HEK293 (cell line): ENCODE data around the gene ERGIC1.

Source experiments
- CTCF ChIA-PET: fragments of 350-600 bp; formaldehyde crosslinking; extraction: SDS; loops from one replicate; lab custom pipeline; 2021; ENCODE audit warnings: antibody characterized with exemption; lab: Yijun Ruan, JAX
- POLR2A ChIA-PET: fragments of 300-600 bp; formaldehyde crosslinking; extraction: SDS; loops from one replicate; lab custom pipeline; 2020; ENCODE audit warnings: antibody characterized with exemption, inconsistent platforms; lab: Yijun Ruan, JAX
- H3K27ac ChIP-seq: fragments of 200-500 bp; sonication (Bioruptor generic); 2 replicates; pipeline ENCODE4 v1.5.1; 2014; ENCODE audit warnings: low read depth, low read length, control low read depth, inconsistent platforms; ENCODE audit errors: extremely low read depth
- H3K36me3 ChIP-seq, 2 experiments: fragments of 200-500 bp in 1 of 2; sonication (Bioruptor generic) in 1 of 2; 1 replicate in 1 of 2; 2 replicates in 1 of 2; pipeline ENCODE4 v1.5.1; 2014 to 2017; ENCODE audit warnings: inconsistent platforms in 2 of 2, low read length in 2 of 2; ENCODE audit not compliant: control insufficient read depth in 2 of 2, insufficient read depth in 1 of 2
- H3K4me1 ChIP-seq: fragments of 200-500 bp; sonication (Bioruptor generic); 2 replicates; pipeline ENCODE4 v1.5.1; 2014; ENCODE audit warnings: mild to moderate bottlenecking, low read length, inconsistent platforms; ENCODE audit not compliant: control insufficient read depth, insufficient read depth
- H3K4me3 ChIP-seq: 2 replicates; pipeline ENCODE4 v1.5.1; 2011; ENCODE audit warnings: low read depth, mild to moderate bottlenecking, control low read depth, low read length, moderate library complexity
- H3K9me3 ChIP-seq: fragments of 200-500 bp; sonication (Bioruptor generic); 2 replicates; pipeline ENCODE4 v1.5.1; 2014; ENCODE audit warnings: low read depth, low read length, inconsistent platforms; ENCODE audit not compliant: control insufficient read depth, insufficient read depth
- EGR2 ChIP-seq: fragments of 450-650 bp; formaldehyde crosslinking; IDR thresholded peaks from 2 replicates; pipeline ENCODE4 v1.5.1; 2016; ENCODE audit warnings: low read depth, missing biosample characterization, missing genetic modification characterization
- KLF8 ChIP-seq: fragments of 450-650 bp; formaldehyde crosslinking; IDR thresholded peaks from 2 replicates; pipeline ENCODE4 v1.5.1; 2016; ENCODE audit warnings: missing biosample characterization, missing genetic modification characterization
- SP2 ChIP-seq: fragments of 450-650 bp; formaldehyde crosslinking; IDR thresholded peaks from 2 replicates; pipeline ENCODE4 v1.5.1; 2016; ENCODE audit warnings: missing biosample characterization, missing genetic modification characterization
- ZBTB21 ChIP-seq: fragments of 450-650 bp; formaldehyde crosslinking; IDR thresholded peaks from 2 replicates; pipeline ENCODE4 v1.5.1; 2017; ENCODE audit warnings: missing biosample characterization, missing genetic modification characterization
- ZEB2 ChIP-seq: fragments of 450-650 bp; formaldehyde crosslinking; IDR thresholded peaks from 2 replicates; pipeline ENCODE4 v1.5.1; 2016; ENCODE audit warnings: missing biosample characterization, missing genetic modification characterization
- ZFP41 ChIP-seq: fragments of 450-650 bp; formaldehyde crosslinking; IDR thresholded peaks from 2 replicates; pipeline ENCODE4 v1.5.1; 2016; ENCODE audit warnings: missing biosample characterization, missing genetic modification characterization, borderline replicate concordance
- ZNF112 ChIP-seq: fragments of 450-650 bp; formaldehyde crosslinking; IDR thresholded peaks from 2 replicates; pipeline ENCODE4 v1.5.0; 2017; ENCODE audit warnings: missing biosample characterization, missing genetic modification characterization
- ZNF140 ChIP-seq: fragments of 450-650 bp; formaldehyde crosslinking; IDR thresholded peaks from 2 replicates; pipeline ENCODE4 v1.5.1; 2016; ENCODE audit warnings: missing biosample characterization, missing genetic modification characterization
- ZNF16 ChIP-seq: fragments of 450-650 bp; formaldehyde crosslinking; IDR thresholded peaks from 2 replicates; pipeline ENCODE4 v1.5.1; 2016; ENCODE audit warnings: low read depth, missing biosample characterization, missing genetic modification characterization
- ZNF19 ChIP-seq: fragments of 450-650 bp; formaldehyde crosslinking; IDR thresholded peaks from 2 replicates; pipeline ENCODE4; 2016; ENCODE audit warnings: missing biosample characterization, missing genetic modification characterization, low read depth
- ZNF202 ChIP-seq: fragments of 450-650 bp; formaldehyde crosslinking; IDR thresholded peaks from 2 replicates; pipeline ENCODE4 v1.5.1; 2016; ENCODE audit warnings: missing biosample characterization, missing genetic modification characterization, borderline replicate concordance
- ZNF248 ChIP-seq: fragments of 450-650 bp; formaldehyde crosslinking; IDR thresholded peaks from 2 replicates; pipeline ENCODE4 v1.5.1; 2017; ENCODE audit warnings: missing biosample characterization, missing genetic modification characterization
- ZNF433 ChIP-seq: fragments of 450-650 bp; formaldehyde crosslinking; IDR thresholded peaks from 2 replicates; pipeline ENCODE4 v1.5.1; 2016; ENCODE audit warnings: missing biosample characterization, missing genetic modification characterization, low read depth
- ZNF473 ChIP-seq: fragments of 450-650 bp; formaldehyde crosslinking; IDR thresholded peaks from 2 replicates; pipeline ENCODE4 v1.5.1; 2017; ENCODE audit warnings: missing biosample characterization, missing genetic modification characterization
- ZNF530 ChIP-seq: fragments of 450-650 bp; formaldehyde crosslinking; IDR thresholded peaks from 2 replicates; pipeline ENCODE4 v1.5.1; 2016; ENCODE audit warnings: low read depth, missing biosample characterization, missing genetic modification characterization
- ZNF558 ChIP-seq: fragments of 450-650 bp; formaldehyde crosslinking; IDR thresholded peaks from 2 replicates; pipeline ENCODE4 v1.5.1; 2016; ENCODE audit warnings: missing biosample characterization, missing genetic modification characterization
- ZNF600 ChIP-seq: fragments of 450-650 bp; formaldehyde crosslinking; IDR thresholded peaks from 2 replicates; pipeline ENCODE4 v1.5.1; 2016; ENCODE audit warnings: missing biosample characterization, missing genetic modification characterization
- ZNF621 ChIP-seq: fragments of 450-650 bp; formaldehyde crosslinking; IDR thresholded peaks from 2 replicates; pipeline ENCODE4 v1.5.1; 2017; ENCODE audit warnings: missing biosample characterization, missing genetic modification characterization
- TF ChIP-seq, protein P1 (sequence below): fragments of 450-650 bp; formaldehyde crosslinking; IDR thresholded peaks from 2 replicates; pipeline ENCODE4; 2016; ENCODE audit warnings: missing biosample characterization, missing genetic modification characterization
- TF ChIP-seq, protein P2 (sequence below): sonication (generic); formaldehyde crosslinking; IDR thresholded peaks from 2 replicates; pipeline ENCODE4 v1.8.1; 2022; ENCODE audit warnings: mild to moderate bottlenecking, moderate library complexity, missing genetic modification reagents
- TF ChIP-seq, protein P3 (sequence below): fragments of 450-650 bp; formaldehyde crosslinking; IDR thresholded peaks from 2 replicates; pipeline ENCODE4 v1.5.1; 2016; ENCODE audit warnings: missing biosample characterization, missing genetic modification characterization

The ERGIC1 gene

DNA sequence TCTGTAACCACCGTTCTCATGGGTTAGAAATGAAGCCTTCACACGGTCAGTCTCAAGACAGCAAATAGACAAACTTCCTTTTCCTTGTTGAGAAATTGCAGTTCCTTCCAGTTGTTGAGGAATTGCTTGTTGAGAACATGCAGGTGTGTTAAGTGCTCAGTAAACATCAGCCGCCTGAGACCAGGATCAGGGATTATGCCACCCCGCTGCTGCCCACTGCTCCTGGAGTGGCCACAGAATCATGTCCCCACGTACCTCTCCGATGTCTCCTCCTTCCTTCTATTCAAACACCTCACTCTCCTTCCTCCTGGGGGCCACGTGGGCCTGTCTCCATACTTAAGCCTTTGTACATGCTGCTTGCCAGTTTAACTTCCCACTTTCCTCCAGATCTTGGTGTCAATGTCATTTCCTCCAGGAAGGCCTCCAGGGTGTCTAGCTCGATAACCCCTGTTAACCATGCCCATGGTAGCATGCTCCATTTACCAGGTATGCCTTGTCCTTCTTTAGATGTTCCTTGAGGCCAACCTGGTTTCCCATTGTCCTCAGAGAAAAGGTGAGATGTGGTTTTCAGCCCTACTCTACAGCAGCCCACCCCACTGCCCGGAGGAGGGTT, 91.4 kb downstream of the ERGIC1 start:
- TF ChIP-seq ZNF202 (tag by site-specific recombination) (no peak), ZNF621 (tag by site-specific recombination) (no peak), ZNF248 (tag by site-specific recombination) (no peak), KLF8 (tag by site-specific recombination) (no peak), ZNF19 (tag by site-specific recombination) (no peak), ZFP41 (tag by site-specific recombination) (no peak), ZNF558 (tag by site-specific recombination) (no peak), ZNF433 (no peak), ZNF530 (tag by site-specific recombination) (no peak), ZEB2 (tag by site-specific recombination) (no peak), ZNF140 (tag by site-specific recombination) (no peak), ZBTB21 (tag by site-specific recombination) (no peak), ZNF112 (tag by site-specific recombination) (no peak)
- TF ChIP-seq, protein P1, sequence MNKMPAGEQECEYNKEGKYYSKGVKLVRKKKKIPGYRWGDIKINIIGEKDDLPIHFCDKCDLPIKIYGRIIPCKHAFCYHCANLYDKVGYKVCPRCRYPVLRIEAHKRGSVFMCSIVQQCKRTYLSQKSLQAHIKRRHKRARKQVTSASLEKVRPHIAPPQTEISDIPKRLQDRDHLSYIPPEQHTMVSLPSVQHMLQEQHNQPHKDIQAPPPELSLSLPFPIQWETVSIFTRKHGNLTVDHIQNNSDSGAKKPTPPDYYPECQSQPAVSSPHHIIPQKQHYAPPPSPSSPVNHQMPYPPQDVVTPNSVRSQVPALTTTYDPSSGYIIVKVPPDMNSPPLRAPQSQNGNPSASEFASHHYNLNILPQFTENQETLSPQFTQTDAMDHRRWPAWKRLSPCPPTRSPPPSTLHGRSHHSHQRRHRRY (tag by site-specific recombination): no peak
- TF ChIP-seq, all 188 proteins: peak for 0
- H3K4me1 ChIP-seq: no peaks in the 10 kb centered on the region
- no peak overlapping the region for H3K27ac ChIP-seq
- ChIA-PET CTCF (interaction anchor here (0.7 to 1.4 kb wide), 5 partner anchors 27 to 466 kb away, joined by 3 to 6 read pairs (median 3); no protein-coding TSS in a partner anchor), POLR2A (no interaction called here)
- no peak overlapping the region for H3K4me3 ChIP-seq
- no peaks in the 10 kb centered on the region for H3K9me3 ChIP-seq
- peaks cover 0 to 21% of the 10 kb centered on the region in 2 experiments; a peak in 2 of 3 replicates for H3K36me3 ChIP-seq

DNA sequence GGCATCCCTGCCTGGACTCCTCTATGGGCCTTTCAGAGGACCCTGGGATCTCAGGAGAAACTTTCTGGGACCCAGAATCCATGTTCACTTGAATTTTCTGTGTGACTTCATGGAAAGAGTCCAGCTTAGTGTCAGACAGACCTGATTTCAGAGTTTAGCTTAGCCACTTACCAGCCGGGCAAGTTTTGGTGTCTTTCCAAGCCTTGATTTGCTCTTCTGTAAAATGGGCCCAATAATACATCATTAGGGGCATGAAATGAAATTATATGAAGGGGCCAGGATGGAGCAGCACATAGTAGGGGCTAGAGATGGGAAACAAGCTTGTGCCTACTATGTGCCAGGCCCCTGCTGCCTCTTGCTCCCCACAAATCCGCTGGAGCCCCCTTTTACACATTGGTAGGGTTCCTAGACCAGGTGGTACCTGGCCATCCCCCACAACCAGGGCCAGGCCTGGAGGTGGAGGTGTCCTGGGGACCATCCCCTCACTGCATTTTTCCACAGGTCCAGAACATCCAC, 92.0 kb downstream of the ERGIC1 start:
- Histone ChIP-seq H3K36me3 (peaks cover 0 to 21% of the 10 kb centered on the region in 2 experiments; a peak in 2 of 3 replicates), H3K4me1 (no peaks in the 10 kb centered on the region), H3K27ac (no peak overlapping the region), H3K4me3 (no peak overlapping the region), H3K9me3 (no peaks in the 10 kb centered on the region)
- POLR2A ChIA-PET: interaction anchor here (1.6 to 1.8 kb wide), 2 partner anchors 154 to 157 kb away, joined by 3 to 8 read pairs; partner anchors contain the start of gene DUSP1
- TF ChIP-seq ZNF558 (tag by site-specific recombination) (no peak), SP2 (no peak), EGR2 (tag by site-specific recombination) (no peak), ZNF473 (tag by site-specific recombination) (no peak), ZNF248 (tag by site-specific recombination) (no peak), ZNF16 (no peak), ZNF600 (no peak)
- TF ChIP-seq, protein P2, sequence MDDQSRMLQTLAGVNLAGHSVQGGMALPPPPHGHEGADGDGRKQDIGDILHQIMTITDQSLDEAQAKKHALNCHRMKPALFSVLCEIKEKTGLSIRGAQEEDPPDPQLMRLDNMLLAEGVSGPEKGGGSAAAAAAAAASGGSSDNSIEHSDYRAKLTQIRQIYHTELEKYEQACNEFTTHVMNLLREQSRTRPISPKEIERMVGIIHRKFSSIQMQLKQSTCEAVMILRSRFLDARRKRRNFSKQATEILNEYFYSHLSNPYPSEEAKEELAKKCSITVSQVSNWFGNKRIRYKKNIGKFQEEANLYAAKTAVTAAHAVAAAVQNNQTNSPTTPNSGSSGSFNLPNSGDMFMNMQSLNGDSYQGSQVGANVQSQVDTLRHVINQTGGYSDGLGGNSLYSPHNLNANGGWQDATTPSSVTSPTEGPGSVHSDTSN (CRISPR knock-in tag): no peak
- TF ChIP-seq, protein P3, sequence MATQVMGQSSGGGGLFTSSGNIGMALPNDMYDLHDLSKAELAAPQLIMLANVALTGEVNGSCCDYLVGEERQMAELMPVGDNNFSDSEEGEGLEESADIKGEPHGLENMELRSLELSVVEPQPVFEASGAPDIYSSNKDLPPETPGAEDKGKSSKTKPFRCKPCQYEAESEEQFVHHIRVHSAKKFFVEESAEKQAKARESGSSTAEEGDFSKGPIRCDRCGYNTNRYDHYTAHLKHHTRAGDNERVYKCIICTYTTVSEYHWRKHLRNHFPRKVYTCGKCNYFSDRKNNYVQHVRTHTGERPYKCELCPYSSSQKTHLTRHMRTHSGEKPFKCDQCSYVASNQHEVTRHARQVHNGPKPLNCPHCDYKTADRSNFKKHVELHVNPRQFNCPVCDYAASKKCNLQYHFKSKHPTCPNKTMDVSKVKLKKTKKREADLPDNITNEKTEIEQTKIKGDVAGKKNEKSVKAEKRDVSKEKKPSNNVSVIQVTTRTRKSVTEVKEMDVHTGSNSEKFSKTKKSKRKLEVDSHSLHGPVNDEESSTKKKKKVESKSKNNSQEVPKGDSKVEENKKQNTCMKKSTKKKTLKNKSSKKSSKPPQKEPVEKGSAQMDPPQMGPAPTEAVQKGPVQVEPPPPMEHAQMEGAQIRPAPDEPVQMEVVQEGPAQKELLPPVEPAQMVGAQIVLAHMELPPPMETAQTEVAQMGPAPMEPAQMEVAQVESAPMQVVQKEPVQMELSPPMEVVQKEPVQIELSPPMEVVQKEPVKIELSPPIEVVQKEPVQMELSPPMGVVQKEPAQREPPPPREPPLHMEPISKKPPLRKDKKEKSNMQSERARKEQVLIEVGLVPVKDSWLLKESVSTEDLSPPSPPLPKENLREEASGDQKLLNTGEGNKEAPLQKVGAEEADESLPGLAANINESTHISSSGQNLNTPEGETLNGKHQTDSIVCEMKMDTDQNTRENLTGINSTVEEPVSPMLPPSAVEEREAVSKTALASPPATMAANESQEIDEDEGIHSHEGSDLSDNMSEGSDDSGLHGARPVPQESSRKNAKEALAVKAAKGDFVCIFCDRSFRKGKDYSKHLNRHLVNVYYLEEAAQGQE (tag by site-specific recombination): no peak
- CTCF ChIA-PET: interaction anchor here (0.5 to 1.2 kb wide), 7 partner anchors 15 to 466 kb away, joined by 3 to 6 read pairs (median 3); no protein-coding TSS in a partner anchor
